Cardiac fibroblast (primary cell): ENCODE results near the gene TMEM217.
A peak's percentile ranks its signal among the peaks of the same experiment; 100 is the strongest.

Source experiments
- DNase-seq, 2 donors: peaks; one replicate each; pipeline versions ENCODE4 v3.0.0 to v3.0.0-alpha.2; 2010; ENCODE audit warnings: low read depth in 2 of 2
- H3K4me3 ChIP-seq, 2 donors: replicated peaks in 1 of 2; 1 replicate in 1 of 2; 2 replicates in 1 of 2; pipeline ENCODE4 v1.5.1; 2011; ENCODE audit warnings: low read depth in 2 of 2, low read length in 2 of 2, mild to moderate bottlenecking in 2 of 2, moderate library complexity in 1 of 2
- TF ChIP-seq, protein P1 (sequence below): IDR thresholded peaks from one replicate; pipeline ENCODE4 v1.5.1; 2011; ENCODE audit warnings: low read depth, mild to moderate bottlenecking, low read length, inconsistent platforms

TMEM217 gene

DNA sequence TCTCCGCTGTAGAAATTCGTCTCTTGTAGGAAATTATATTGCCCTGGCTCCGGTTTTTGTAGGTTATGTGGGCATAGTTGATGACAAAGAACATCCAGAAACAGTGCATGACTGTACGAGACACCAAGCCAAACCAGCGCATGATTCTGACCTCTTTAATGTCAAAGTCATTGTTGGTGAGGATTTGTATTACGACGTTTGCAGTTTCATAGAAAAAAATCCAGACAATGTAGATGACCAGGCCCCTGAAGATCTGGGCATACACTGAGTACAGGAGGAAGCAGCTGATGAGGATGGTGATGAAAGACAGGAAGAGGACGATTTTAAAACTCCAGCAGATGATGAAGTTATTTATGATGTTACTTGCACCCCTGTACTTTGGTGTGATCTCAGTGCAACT is 39.4 kb downstream of the TMEM217 start:
- no peak for DNase-seq
- TF ChIP-seq, protein P1, sequence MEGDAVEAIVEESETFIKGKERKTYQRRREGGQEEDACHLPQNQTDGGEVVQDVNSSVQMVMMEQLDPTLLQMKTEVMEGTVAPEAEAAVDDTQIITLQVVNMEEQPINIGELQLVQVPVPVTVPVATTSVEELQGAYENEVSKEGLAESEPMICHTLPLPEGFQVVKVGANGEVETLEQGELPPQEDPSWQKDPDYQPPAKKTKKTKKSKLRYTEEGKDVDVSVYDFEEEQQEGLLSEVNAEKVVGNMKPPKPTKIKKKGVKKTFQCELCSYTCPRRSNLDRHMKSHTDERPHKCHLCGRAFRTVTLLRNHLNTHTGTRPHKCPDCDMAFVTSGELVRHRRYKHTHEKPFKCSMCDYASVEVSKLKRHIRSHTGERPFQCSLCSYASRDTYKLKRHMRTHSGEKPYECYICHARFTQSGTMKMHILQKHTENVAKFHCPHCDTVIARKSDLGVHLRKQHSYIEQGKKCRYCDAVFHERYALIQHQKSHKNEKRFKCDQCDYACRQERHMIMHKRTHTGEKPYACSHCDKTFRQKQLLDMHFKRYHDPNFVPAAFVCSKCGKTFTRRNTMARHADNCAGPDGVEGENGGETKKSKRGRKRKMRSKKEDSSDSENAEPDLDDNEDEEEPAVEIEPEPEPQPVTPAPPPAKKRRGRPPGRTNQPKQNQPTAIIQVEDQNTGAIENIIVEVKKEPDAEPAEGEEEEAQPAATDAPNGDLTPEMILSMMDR: no peak
- H3K4me3 ChIP-seq: no peak overlapping the region

DNA sequence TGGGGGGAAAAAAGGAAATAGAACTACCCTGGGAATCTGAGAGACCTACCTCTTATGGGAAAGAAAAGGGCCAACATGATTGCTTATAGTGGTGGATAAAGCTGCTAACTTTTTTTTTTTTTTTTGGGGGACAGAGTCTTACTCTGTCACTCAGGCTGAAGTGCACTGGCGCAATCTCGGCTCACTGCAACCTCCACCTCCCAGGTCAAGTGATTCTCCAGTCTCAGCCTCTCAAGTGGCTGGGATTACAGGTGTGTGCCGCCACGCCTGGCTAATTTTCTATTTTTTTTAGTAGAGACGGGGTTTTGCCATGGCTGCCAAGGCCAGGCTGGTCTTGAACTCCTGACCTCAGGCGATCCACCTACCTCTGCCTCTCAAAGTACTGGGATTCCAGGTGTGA is 39.9 kb downstream of the TMEM217 start:
- no peak overlapping the region for H3K4me3 ChIP-seq
- TF ChIP-seq, protein P1: no peak
- no peak for DNase-seq

DNA sequence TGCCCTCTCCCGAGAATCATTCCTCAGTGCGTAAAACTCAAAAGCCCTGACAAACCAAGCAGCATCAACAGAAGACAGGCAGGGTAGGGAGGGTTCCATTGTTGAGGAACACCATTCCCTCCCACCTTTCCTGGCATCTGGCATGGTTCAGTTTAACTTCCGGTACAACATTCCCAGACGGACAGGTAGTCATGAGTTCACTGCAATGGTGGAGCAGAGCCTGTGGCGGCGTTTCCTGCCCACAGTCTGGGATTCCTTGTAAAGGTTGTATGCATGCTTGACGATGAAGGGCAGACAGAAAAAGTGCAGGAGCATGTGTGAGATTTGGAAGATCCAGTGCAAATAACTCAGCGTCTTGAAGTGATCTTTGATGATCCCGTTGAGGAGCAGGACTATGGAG is 45.7 kb downstream of the TMEM217 start:
- no peak for DNase-seq
- TF ChIP-seq, protein P1: no peak
- H3K4me3 ChIP-seq: no peak overlapping the region

DNA sequence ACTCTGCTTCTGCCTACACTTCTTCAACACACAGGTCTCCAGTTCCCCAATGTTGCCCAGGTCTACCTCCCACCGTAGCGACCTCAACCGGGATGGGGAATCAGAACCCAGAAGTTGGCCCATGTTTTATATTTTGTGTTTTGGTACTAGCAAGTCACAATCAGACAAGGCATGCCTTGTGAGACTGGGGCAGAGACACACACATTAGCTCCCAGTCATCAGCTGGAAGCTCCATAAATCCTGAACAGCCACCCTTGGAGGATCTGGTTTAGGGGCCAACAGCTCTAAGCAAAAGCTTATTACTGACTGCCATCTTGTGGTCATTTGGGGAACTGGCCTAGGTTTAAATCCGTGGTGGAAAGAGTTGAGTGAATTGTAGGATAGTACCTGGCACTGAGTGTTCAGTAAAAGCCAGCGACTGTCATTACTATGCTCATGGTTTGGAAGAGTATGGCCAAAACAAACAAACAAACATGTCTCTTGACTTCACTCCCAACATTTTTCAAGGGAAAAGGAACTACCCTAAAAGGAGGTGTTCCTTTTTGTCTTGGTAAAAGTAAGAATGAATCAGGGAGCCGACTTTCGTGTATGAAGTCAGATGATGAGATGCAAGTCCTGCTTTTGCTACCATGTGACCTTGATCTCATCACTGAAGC is 47.5 kb downstream of the TMEM217 start:
- H3K4me3 ChIP-seq: no peak overlapping the region

DNA sequence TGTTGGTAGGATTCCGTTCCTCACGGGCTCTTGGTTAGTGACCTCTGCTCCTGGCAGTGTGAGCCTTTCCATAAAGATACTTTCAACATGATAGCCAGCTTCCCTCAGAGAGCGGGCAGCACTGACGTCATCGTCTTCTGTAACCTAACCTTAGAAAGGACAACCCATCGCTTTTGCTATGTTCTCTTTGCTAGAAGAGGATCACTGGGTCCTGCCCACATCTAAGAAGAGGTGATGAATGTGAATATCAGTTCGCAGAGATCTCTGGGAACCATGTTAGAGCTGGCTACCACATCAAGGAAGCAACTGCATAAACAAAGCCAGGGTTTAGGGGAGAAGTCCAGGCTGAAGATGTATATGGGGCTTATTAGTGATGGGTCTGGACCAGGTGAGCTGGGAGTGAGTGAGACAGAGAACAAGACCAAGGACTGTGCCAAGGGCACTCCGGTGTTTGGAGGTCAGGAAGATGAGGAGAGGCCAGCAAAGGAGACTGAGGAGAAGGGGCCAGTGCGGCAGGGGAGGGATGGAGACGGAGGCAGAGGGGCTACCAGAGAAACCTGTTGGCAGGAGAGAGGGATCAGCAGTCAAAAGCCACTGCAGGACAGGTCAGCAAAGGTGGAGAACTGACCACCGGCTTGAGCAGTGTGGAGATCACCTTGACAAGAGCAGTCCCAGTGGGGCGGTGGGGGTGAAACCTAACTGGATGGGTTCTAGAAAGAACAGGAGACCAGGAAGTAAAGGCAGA is 48.3 kb downstream of the TMEM217 start:
- TF ChIP-seq, protein P1: no peak
- H3K4me3 ChIP-seq: no peak overlapping the region
- DNase-seq: no peak

More for the DNA sequence above, 47.5 kb downstream of the TMEM217 start:
- TF ChIP-seq, protein P1: peak; percentile 91
- DNase-seq: peak; percentile 91

DNA sequence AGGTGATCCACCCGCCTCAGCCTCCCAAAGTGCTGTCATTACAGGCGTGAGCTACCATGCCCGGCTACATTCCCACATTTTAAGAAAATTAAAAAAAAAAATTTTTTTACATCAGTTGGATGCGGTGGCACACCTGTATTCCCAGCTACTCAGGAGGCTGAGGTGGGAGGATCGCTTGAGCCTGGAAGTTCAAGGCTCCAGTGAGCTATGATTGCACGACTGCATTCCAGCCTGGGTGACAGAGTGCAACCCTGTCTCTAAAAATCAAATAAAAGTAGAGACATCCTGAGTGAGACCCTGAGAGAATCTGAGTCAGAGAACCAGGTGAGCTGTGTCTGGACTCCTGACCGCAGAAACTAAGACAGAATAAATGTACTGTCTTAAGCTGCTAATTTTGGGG is 49.2 kb downstream of the TMEM217 start:
- TF ChIP-seq, protein P1: no peak
- DNase-seq: no peak
- H3K4me3 ChIP-seq: no peak overlapping the region
